Uterus (tissue), 2 donors: ENCODE results near the gene FAM81B.

Source experiments
- POLR2A ChIP-seq, 2 donors: fragments of 450-650 bp; IDR thresholded peaks; one replicate each; pipeline ENCODE4 v1.6.1; 2016; ENCODE audit warnings: antibody characterized with exemption in 2 of 2, mild to moderate bottlenecking in 1 of 2, moderate library complexity in 1 of 2
- TF ChIP-seq, protein P1 (sequence below), 4 experiments: fragments of 200-600 bp in 2 of 4; fragments of 450-650 bp in 2 of 4; sonication (generic) in 2 of 4; IDR thresholded peaks; one replicate each; pipeline ENCODE4 v1.5.1; 2016 to 2019; ENCODE audit warnings: antibody characterized with exemption in 4 of 4, mild to moderate bottlenecking in 2 of 4, moderate library complexity in 1 of 4

DNA sequence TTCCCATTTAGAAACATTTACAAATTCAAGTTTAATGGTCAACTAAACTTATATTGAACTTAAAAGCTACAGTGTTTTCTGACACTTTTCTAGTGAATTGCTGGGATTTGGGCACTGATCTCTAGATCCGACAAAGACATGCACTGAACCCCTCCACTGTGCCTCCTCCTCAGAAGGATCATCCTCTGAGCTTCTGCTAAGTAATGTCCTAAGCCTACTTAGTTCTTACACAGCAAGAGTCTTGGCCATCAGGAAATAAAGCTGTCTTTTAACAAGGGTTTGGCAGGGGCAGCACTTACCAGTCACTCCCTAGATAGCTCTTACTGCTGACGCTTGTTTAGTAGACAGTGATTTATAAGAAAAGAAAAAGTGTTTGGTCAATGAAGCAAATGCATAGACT lies 50.5 kb downstream of the FAM81B start:
- TF ChIP-seq, protein P1, sequence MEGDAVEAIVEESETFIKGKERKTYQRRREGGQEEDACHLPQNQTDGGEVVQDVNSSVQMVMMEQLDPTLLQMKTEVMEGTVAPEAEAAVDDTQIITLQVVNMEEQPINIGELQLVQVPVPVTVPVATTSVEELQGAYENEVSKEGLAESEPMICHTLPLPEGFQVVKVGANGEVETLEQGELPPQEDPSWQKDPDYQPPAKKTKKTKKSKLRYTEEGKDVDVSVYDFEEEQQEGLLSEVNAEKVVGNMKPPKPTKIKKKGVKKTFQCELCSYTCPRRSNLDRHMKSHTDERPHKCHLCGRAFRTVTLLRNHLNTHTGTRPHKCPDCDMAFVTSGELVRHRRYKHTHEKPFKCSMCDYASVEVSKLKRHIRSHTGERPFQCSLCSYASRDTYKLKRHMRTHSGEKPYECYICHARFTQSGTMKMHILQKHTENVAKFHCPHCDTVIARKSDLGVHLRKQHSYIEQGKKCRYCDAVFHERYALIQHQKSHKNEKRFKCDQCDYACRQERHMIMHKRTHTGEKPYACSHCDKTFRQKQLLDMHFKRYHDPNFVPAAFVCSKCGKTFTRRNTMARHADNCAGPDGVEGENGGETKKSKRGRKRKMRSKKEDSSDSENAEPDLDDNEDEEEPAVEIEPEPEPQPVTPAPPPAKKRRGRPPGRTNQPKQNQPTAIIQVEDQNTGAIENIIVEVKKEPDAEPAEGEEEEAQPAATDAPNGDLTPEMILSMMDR (IDR thresholded peaks at IDR 0.05): no peak
- no peak for TF ChIP-seq POLR2A (IDR thresholded peaks at IDR 0.05)
